GM12878 (cell line): ENCODE measurements around the gene OSCP1. TPM values are rescaled to one million over a fixed set of nuclear protein-coding genes. Genes with fewer than 3 reads are reported as not detected.

Source experiments
- ATAC-seq: fragments of 200-7000 bp; cut with Tn5 transposase; 3 replicates; pipeline ENCODE4 v1.9.1; 2020; ENCODE audit warnings: mild to moderate bottlenecking, moderate library complexity
- BruUV-seq: library from RNA; stranded (reverse); fragments of 400-500 nt; replicated peaks from 2 replicates; lab custom pipeline; 2021; lab: Mats Ljungman, UMichigan
- CTCF ChIA-PET: fragments of 300-600 bp; sonication (Branson Sonifier 250); formaldehyde crosslinking; extraction: SDS; loops from one replicate; lab custom pipeline; 2021; ENCODE audit warnings: inconsistent platforms; lab: Yijun Ruan, JAX
- POLR2A ChIA-PET: fragments of 350-600 bp; formaldehyde crosslinking; extraction: SDS; loops from one replicate; lab custom pipeline; 2021; ENCODE audit warnings: inconsistent platforms; lab: Charles Lee
- RAD21 ChIA-PET: fragments of 300-600 bp; sonication (Branson Sonifier 250); formaldehyde crosslinking; loops from one replicate; lab custom pipeline; 2023; ENCODE audit warnings: antibody characterized with exemption; ENCODE audit not compliant: unreplicated experiment; lab: Charles Lee
- SMC1A ChIA-PET: fragments of 300-600 bp; sonication (Branson Sonifier 250); formaldehyde crosslinking; loops from one replicate; lab custom pipeline; 2023; ENCODE audit not compliant: unreplicated experiment, uncharacterized antibody; lab: Charles Lee
- DNase-seq: peaks from one replicate; pipeline ENCODE4 v3.0.0-alpha.2; 2011; ENCODE audit warnings: low read depth, low spot score
- FAIRE-seq: peaks from 3 replicates; lab custom pipeline; 2011; peaks lifted over from hg19 to GRCh38; lab: Jason Lieb, UNC
- H2AFZ ChIP-seq: 2 replicates; pipeline ENCODE4 v1.6.0; 2011; ENCODE audit warnings: low read depth, low read length, control low read depth; ENCODE audit not compliant: control insufficient read depth
- H3K27ac ChIP-seq: 2 replicates; pipeline ENCODE4 v1.5.1; 2011; ENCODE audit warnings: control low read depth; ENCODE audit not compliant: control insufficient read depth, insufficient read depth
- H3K27me3 ChIP-seq, 2 experiments: replicated peaks in 1 of 2; 2 replicates each; pipeline versions ENCODE4 v1.6.0 to v1.6.1; 2011; ENCODE audit warnings: low read length in 1 of 2; ENCODE audit not compliant: control insufficient read depth in 2 of 2, insufficient read depth in 2 of 2
- H3K36me3 ChIP-seq, 2 experiments: 2 replicates each; pipeline ENCODE4 v1.5.1; 2011; ENCODE audit warnings: low read length in 1 of 2; ENCODE audit not compliant: control insufficient read depth in 2 of 2, insufficient read depth in 2 of 2
- H3K4me1 ChIP-seq: 2 replicates; pipeline ENCODE4 v1.6.1; 2011; ENCODE audit warnings: mild to moderate bottlenecking, low read length, moderate library complexity, mixed read lengths; ENCODE audit not compliant: control insufficient read depth, insufficient read depth
- H3K4me2 ChIP-seq: 2 replicates; pipeline ENCODE4 v1.6.0; 2011; ENCODE audit warnings: control low read depth; ENCODE audit not compliant: control insufficient read depth, insufficient read depth
- H3K4me3 ChIP-seq: fragments of 200-600 bp; sonication (generic); 2 replicates; pipeline ENCODE4 v1.5.1; 2016
- H3K79me2 ChIP-seq: 2 replicates; pipeline ENCODE4 v1.6.0; 2011; ENCODE audit warnings: low read length; ENCODE audit not compliant: control insufficient read depth, insufficient read depth
- H3K9ac ChIP-seq: 2 replicates; pipeline ENCODE4 v1.8.0; 2011; ENCODE audit warnings: low read length, control low read depth, mixed read lengths; ENCODE audit not compliant: control insufficient read depth, insufficient read depth
- H3K9me3 ChIP-seq: replicated peaks from 3 replicates; pipeline ENCODE4 v1.5.1; 2011; ENCODE audit warnings: mild to moderate bottlenecking, low read length; ENCODE audit not compliant: control insufficient read depth, insufficient read depth
- H4K20me1 ChIP-seq: 2 replicates; pipeline ENCODE4 v1.6.0; 2011; ENCODE audit not compliant: control insufficient read depth, insufficient read depth
- E2F8 ChIP-seq: fragments of 450-650 bp; IDR thresholded peaks from 2 replicates; pipeline ENCODE4 v1.6.1; 2018; ENCODE audit warnings: mild to moderate bottlenecking, low read depth, moderate library complexity; ENCODE audit not compliant: partially characterized antibody
- EGR1 ChIP-seq, 2 experiments: IDR thresholded peaks; 1 replicate in 1 of 2; 2 replicates in 1 of 2; pipeline ENCODE4 v1.6.1; 2011 to 2012; ENCODE audit warnings: low read depth in 2 of 2, low read length in 2 of 2, borderline replicate concordance in 1 of 2, mild to moderate bottlenecking in 1 of 2, moderate library complexity in 1 of 2
- IRF3 ChIP-seq: fragments of 450-650 bp; IDR thresholded peaks from 2 replicates; pipeline ENCODE4 v1.6.1; 2014; ENCODE audit warnings: mild to moderate bottlenecking
- NFYB ChIP-seq: IDR thresholded peaks from 2 replicates; pipeline ENCODE4 v1.6.1; 2011; ENCODE audit warnings: low read depth, mild to moderate bottlenecking, low read length, improper control_type of control experiment, moderate library complexity; ENCODE audit not compliant: insufficient read depth
- PRDM15 ChIP-seq: fragments of 450-650 bp; formaldehyde crosslinking; IDR thresholded peaks from 2 replicates; pipeline ENCODE4 v1.4.0; 2020; ENCODE audit warnings: mild to moderate bottlenecking, moderate library complexity
- RB1 ChIP-seq: fragments of 450-650 bp; formaldehyde crosslinking; IDR thresholded peaks from 2 replicates; pipeline ENCODE4 v1.6.1; 2017; ENCODE audit warnings: mild to moderate bottlenecking, borderline replicate concordance
- RUNX3 ChIP-seq: IDR thresholded peaks from 2 replicates; pipeline ENCODE4 v1.6.1; 2012; ENCODE audit warnings: low read length, inconsistent platforms
- SIN3A ChIP-seq: IDR thresholded peaks from 2 replicates; pipeline ENCODE4 v1.6.1; 2012; ENCODE audit warnings: low read depth, low read length, improper control_type of control experiment
- SIX5 ChIP-seq: IDR thresholded peaks from 2 replicates; pipeline ENCODE4 v1.6.1; 2011; ENCODE audit warnings: mild to moderate bottlenecking, low read depth, low read length, moderate library complexity; ENCODE audit not compliant: severe bottlenecking
- SUZ12 ChIP-seq: fragments of 200-600 bp; sonication (generic); IDR thresholded peaks from one replicate; pipeline ENCODE4 v1.6.1; 2018; ENCODE audit warnings: antibody characterized with exemption, mild to moderate bottlenecking; ENCODE audit not compliant: unreplicated experiment
- TCF12 ChIP-seq: IDR thresholded peaks from 2 replicates; pipeline ENCODE4 v1.6.1; 2011; ENCODE audit warnings: low read depth, mild to moderate bottlenecking, low read length
- ZSCAN29 ChIP-seq: fragments of 450-650 bp; IDR thresholded peaks from 2 replicates; pipeline ENCODE4 v1.6.1; 2017; ENCODE audit warnings: mild to moderate bottlenecking, moderate library complexity
- WGBS: methylation state at CpG from one replicate; pipeline ENCODE4 v1.1.6; 2016; ENCODE audit warnings: low lambda C conversion rate; ENCODE audit not compliant: insufficient replicate concordance, insufficient coverage; ENCODE audit errors: missing lambda C conversion rate; 5-methylcytosine and 5-hydroxymethylcytosine counted together
- in situ Hi-C: fragments of 300-500 bp; cut with MboI; formaldehyde crosslinking; loops from 9 replicates; pipeline ENCODE4 v1.14.3; 2018; ENCODE audit warnings: mixed read lengths
- intact Hi-C: fragments of 100-400 bp; cut with micrococcal nuclease; formaldehyde crosslinking; loops from one replicate; pipeline ENCODE4 v1.14.2; 2022; ENCODE audit not compliant: unreplicated experiment
- polyA plus RNA-seq, 11 experiments: library from polyadenylated mRNA; depleted of rRNA in 4 of 11; unstranded in 6 of 11; stranded (reverse) in 5 of 11; fragments of >200 nt; fragmentation: Nextera tagmentation in 4 of 11; fragmentation: Illumina TruSeq in 1 of 11; extraction: Ambion mirVana in 4 of 11; extraction: Trizol in 1 of 11; gene quantifications; 1 replicate in 1 of 11; 2 replicates in 10 of 11; pipeline versions ENCODE4 v1.2.1 to v1.2.3, GENCODE V29; 2011 to 2016; ENCODE audit warnings: inconsistent platforms in 2 of 11, missing spikeins in 2 of 11, low read depth in 1 of 11
- total RNA-seq, 4 experiments: library from RNA; depleted of rRNA in 3 of 4; stranded (reverse); fragments of >200 nt in 3 of 4; fragmentation: Illumina TruSeq in 1 of 4; extraction: Trizol in 1 of 4; gene quantifications; 2 replicates each; pipeline versions ENCODE4 v1.2.1 to v1.2.3, GENCODE V29; 2013 to 2021
- TF ChIP-seq, protein P1 (sequence below): IDR thresholded peaks from 2 replicates; pipeline ENCODE4 v1.6.1; 2011; ENCODE audit warnings: low read depth, low read length, improper control_type of control experiment, borderline replicate concordance

Gene OSCP1
- total and polyA plus RNA-seq, 10 of the 15 experiments (the other 5 are each of a cell fraction or from before 2014, with no cell fraction given) = 1.8 to 5.9 (median 3.0) TPM

GRCh38 chr1:36472656-36473055 lies 22.4 kb upstream of the OSCP1 start:
- no peak for DNase-seq
- FAIRE-seq = no peak
- SMC1A ChIA-PET = no interaction called here
- no TSS peak for BruUV-seq
- Histone ChIP-seq H4K20me1 (no peaks in the 10 kb centered on the region), H3K4me3 (no peak overlapping the region), H3K9me3 (no peaks in the 10 kb centered on the region), H3K79me2 (no peaks in the 10 kb centered on the region)
- TF ChIP-seq PRDM15 (no peak), IRF3 (no peak), RUNX3 (no peak), E2F8 (no peak), SIN3A (no peak), EGR1 (IDR thresholded peaks at IDR 0.05; ENCODE audit: borderline replicate concordance in 1 of 2, low read depth in 2 of 2, low read length in 2 of 2) (no peak), RB1 (no peak), NFYB (no peak), SUZ12 (no peak), SIX5 (no peak), ZSCAN29 (no peak), TCF12 (no peak)
- TF ChIP-seq, protein P1, sequence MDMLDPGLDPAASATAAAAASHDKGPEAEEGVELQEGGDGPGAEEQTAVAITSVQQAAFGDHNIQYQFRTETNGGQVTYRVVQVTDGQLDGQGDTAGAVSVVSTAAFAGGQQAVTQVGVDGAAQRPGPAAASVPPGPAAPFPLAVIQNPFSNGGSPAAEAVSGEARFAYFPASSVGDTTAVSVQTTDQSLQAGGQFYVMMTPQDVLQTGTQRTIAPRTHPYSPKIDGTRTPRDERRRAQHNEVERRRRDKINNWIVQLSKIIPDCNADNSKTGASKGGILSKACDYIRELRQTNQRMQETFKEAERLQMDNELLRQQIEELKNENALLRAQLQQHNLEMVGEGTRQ = no peak
- TF ChIP-seq, all 136 proteins: peak for 0
- Histone ChIP-seq H3K36me3 (no peaks in the 10 kb centered on the region), H3K27ac (no peak overlapping the region), H3K4me1 (peaks cover 16% of the 10 kb centered on the region), H3K9ac (no peak overlapping the region), H2AFZ (no peak overlapping the region), H3K27me3 (no peaks in the 10 kb centered on the region), H3K4me2 (no peak overlapping the region)
- RAD21 ChIA-PET = interaction anchor here (1.2 kb wide), 1 partner anchor 323 kb away, joined by 3 read pairs; no protein-coding TSS in a partner anchor
- POLR2A ChIA-PET = interaction anchor here (1.0 kb wide), 1 partner anchor 22 kb away, joined by 4 read pairs; the partner anchor contains the start of gene OSCP1
- 48% methylated on average over 6 of the region's 6 CpGs for WGBS
- no peak for ATAC-seq
- CTCF ChIA-PET = no interaction called here
- intact Hi-C loops = no loop called here
- in situ Hi-C loops = no loop called here
